ENCODE data around the gene OPHN1. TPM values are rescaled to one million over a fixed set of nuclear protein-coding genes. Genes with fewer than 3 reads are reported as not detected.

The OPHN1 gene
- total and polyA plus RNA-seq, 10 of the 15 experiments (the other 5 are each of a cell fraction or from before 2014, with no cell fraction given) = under 0.01 to 0.03 (median 0.03) TPM; not detected in 6

- TF ChIP-seq E4F1 (IDR thresholded peaks at IDR 0.05; ENCODE audit: borderline replicate concordance, partially characterized antibody) = no peak
- TF ChIP-seq IRF3 (IDR thresholded peaks at IDR 0.05) = no peak
- TF ChIP-seq PRDM15 (CRISPR knock-in tag; IDR thresholded peaks at IDR 0.05) = no peak
Measured at GRCh38 chrX:68354879-68355628, 78.2 kb downstream of the OPHN1 start (continued).
